ENCODE data around the gene MAX. TPM values are rescaled to one million over a fixed set of nuclear protein-coding genes. Genes with fewer than 3 reads are reported as not detected.
A peak's percentile ranks its signal among the peaks of the same experiment; 100 is the strongest.

The MAX gene
- total RNA-seq, 1 donor from 2014 or later: 97.0 TPM

- no peaks in the 10 kb centered on the region for H3K27me3 Mint-ChIP-seq
- H3K4me1 Mint-ChIP-seq (ENCODE audit: unreplicated experiment): no peaks in the 10 kb centered on the region
- H3K27ac Mint-ChIP-seq: peak overlapping the region; percentile 23
- peaks cover 29% of the 10 kb centered on the region for H3K36me3 Mint-ChIP-seq
- H3K9me3 Mint-ChIP-seq: no peaks in the 10 kb centered on the region
- no peak for TF ChIP-seq CTCF (conservative IDR thresholded peaks at IDR 0.05)
- no peak for DNase-seq (ENCODE audit: extremely low spot score, unreplicated experiment)
- no peak overlapping the region for H3K4me3 Mint-ChIP-seq
Observed at GRCh38 chr14:65057695-65058094, 44.6 kb downstream of the MAX start.

- H3K27ac Mint-ChIP-seq: no peak overlapping the region
- no peak for TF ChIP-seq CTCF (conservative IDR thresholded peaks at IDR 0.05)
- H3K27me3 Mint-ChIP-seq: no peaks in the 10 kb centered on the region
Observed at GRCh38 chr14:65054471-65055085, 47.7 kb downstream of the MAX start.

GRCh38 chr14:65053466-65053865, 48.9 kb downstream of the MAX start:
- TF ChIP-seq CTCF (conservative IDR thresholded peaks at IDR 0.05): no peak
- H3K4me3 Mint-ChIP-seq: no peak overlapping the region
- no peaks in the 10 kb centered on the region for H3K4me1 Mint-ChIP-seq (ENCODE audit: unreplicated experiment)
- DNase-seq (ENCODE audit: extremely low spot score, unreplicated experiment): no peak
- no peaks in the 10 kb centered on the region for H3K9me3 Mint-ChIP-seq
- no peaks in the 10 kb centered on the region for H3K27me3 Mint-ChIP-seq
- H3K27ac Mint-ChIP-seq: no peak overlapping the region
- peaks cover 28% of the 10 kb centered on the region for H3K36me3 Mint-ChIP-seq

More at GRCh38 chr14:65054471-65055085, 47.7 kb downstream of the MAX start:
- Mint-ChIP-seq H3K9me3 (no peaks in the 10 kb centered on the region), H3K36me3 (peaks cover 30% of the 10 kb centered on the region), H3K4me3 (no peak overlapping the region), H3K4me1 (ENCODE audit: unreplicated experiment) (no peaks in the 10 kb centered on the region)
- DNase-seq (ENCODE audit: extremely low spot score, unreplicated experiment): no peak

GRCh38 chr14:65052832-65053231, 49.5 kb downstream of the MAX start:
- peaks cover under 1% of the 10 kb centered on the region for H3K4me1 Mint-ChIP-seq (ENCODE audit: unreplicated experiment)
- no peak for DNase-seq (ENCODE audit: extremely low spot score, unreplicated experiment)
- H3K36me3 Mint-ChIP-seq: peaks cover 25% of the 10 kb centered on the region
- H3K27me3 Mint-ChIP-seq: no peaks in the 10 kb centered on the region
- no peak overlapping the region for H3K4me3 Mint-ChIP-seq
- no peaks in the 10 kb centered on the region for H3K9me3 Mint-ChIP-seq
- H3K27ac Mint-ChIP-seq: no peak overlapping the region
- no peak for TF ChIP-seq CTCF (conservative IDR thresholded peaks at IDR 0.05)

GRCh38 chr14:65045709-65046108, 56.6 kb downstream of the MAX start:
- Mint-ChIP-seq H3K9me3 (no peaks in the 10 kb centered on the region), H3K4me3 (no peak overlapping the region), H3K27me3 (no peaks in the 10 kb centered on the region), H3K27ac (no peak overlapping the region), H3K36me3 (peaks cover 22% of the 10 kb centered on the region), H3K4me1 (ENCODE audit: unreplicated experiment) (peaks cover 4% of the 10 kb centered on the region)
- no peak for DNase-seq (ENCODE audit: extremely low spot score, unreplicated experiment)
- no peak for TF ChIP-seq CTCF (conservative IDR thresholded peaks at IDR 0.05)
